ENCODE measurements around the gene TEX52.

TEX52 gene

DNA sequence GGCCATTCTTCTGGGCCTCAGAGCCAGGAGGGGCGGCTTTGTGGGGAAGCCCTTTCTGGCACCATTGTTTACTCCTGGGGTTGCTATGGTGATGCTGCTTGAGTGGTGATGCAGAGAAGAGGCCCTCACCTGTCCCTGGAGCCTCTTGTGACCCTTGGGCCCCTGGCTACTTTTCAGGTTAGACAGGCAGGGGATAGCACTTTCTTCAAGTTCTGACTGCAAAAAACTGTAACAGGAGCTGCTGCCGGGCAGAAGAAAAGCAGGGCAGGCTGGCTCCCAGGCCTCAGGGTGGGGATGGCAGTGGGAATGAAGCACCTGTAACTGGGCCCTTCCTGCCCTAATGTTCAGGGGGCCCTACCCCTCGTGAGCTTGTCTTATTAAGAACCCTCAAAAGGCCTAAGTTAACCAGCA lies at the start of gene TEX52:
Gene TEX52 (minus strand): TSS at position 19 of the 411 bp plus-strand sequence. CDS start 13 bp downstream, at position 6.
- DNase-seq (ENCODE audit: extremely low read depth, low read depth) = no peak
- TF ChIP-seq CTCF (IDR thresholded peaks at IDR 0.05; ENCODE audit: low read depth, low read length) = no peak

DNA sequence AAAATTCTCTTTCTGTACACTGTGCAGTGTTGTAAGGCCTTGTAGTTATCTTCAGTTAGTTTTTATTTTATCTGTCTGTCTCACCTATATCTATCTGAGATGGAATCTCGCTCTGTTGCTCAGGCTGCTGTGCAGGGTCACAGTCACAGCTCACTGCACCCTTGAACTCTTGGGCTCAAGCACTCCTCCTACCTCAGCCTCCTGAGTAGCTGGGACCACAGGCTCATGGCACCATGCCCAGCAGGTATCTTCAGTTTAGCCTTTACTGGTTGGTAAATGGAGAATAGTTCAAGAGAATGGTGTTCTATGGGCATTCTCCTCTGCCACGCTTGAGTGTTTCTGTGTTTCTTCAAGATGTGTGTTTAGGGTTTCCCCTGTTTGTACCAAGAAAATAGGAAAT lies 47.4 kb upstream of the TEX52 start:
- no peak for TF ChIP-seq CTCF (IDR thresholded peaks at IDR 0.05; ENCODE audit: low read depth, low read length)
- DNase-seq (ENCODE audit: extremely low read depth, low read depth) = no peak

GRCh38 chr12:2902272-2902880 lies 45.5 kb upstream of the TEX52 start:
- no peak for DNase-seq (ENCODE audit: extremely low read depth, low read depth)
- TF ChIP-seq CTCF (IDR thresholded peaks at IDR 0.05; ENCODE audit: low read depth, low read length) = no peak

DNA sequence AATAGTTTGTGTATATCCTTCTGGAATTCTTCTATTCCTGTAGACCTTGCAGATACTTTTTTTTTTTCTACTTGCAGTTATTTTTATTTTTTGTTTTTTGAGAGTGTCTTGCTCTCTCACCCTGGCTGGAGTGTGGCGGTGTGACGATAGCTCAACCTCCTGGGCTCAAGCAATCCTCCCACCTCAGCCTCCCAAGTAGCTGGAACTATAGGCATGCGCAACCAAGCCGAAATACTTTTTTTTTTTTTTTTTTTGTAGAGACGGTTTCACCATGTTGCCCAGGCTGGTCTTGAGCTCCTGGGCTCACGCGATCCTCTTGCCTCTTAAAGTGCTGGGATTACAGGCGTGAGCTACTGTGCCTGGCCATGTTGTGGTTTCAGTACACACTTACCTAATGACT lies 43.8 kb upstream of the TEX52 start:
- no peak for DNase-seq (ENCODE audit: extremely low read depth, low read depth)
- TF ChIP-seq CTCF (IDR thresholded peaks at IDR 0.05; ENCODE audit: low read depth, low read length) = no peak

DNA sequence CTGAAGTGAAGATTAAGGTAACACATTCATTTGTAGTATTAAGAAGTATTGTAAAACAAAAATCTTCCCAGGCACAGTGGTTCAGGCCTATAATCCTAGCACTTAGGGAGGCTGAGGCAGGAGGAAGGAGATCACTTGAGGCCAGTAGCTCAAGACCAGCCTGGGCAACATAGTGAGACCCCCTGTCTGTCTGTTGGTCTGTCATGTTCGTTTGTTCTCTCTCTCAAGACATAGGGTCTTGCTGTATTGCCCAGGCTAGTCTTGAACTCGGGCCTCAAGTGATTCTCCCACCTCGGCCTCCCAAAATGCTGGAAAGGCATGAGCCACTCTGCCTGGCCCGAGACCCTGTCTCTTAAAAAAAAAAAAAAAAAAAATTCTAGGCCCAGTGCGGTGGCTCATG lies 40.6 kb upstream of the TEX52 start:
- TF ChIP-seq CTCF (IDR thresholded peaks at IDR 0.05; ENCODE audit: low read depth, low read length) = no peak

DNA sequence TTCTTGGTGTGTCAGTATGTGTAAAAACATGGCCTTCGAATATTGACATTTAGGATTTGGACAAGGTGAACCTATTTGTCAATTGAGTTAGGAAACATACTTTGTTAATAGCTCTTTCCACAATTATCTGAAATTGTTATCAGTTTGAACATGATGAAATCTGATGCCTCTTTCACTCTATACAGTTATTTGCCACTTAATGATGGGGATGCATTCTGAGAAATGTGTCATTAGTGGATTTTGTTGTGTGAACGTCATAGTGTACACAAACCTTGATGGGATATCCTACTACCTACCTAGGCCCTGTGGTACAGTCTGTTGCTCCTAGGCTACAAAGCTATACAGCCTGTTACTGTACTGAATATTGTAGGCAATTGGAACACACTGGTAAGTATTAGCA lies 38.7 kb upstream of the TEX52 start:
- TF ChIP-seq CTCF (IDR thresholded peaks at IDR 0.05; ENCODE audit: low read depth, low read length) = no peak

More for the DNA sequence above, 40.6 kb upstream of the TEX52 start:
- no peak for DNase-seq (ENCODE audit: extremely low read depth, low read depth)

DNA sequence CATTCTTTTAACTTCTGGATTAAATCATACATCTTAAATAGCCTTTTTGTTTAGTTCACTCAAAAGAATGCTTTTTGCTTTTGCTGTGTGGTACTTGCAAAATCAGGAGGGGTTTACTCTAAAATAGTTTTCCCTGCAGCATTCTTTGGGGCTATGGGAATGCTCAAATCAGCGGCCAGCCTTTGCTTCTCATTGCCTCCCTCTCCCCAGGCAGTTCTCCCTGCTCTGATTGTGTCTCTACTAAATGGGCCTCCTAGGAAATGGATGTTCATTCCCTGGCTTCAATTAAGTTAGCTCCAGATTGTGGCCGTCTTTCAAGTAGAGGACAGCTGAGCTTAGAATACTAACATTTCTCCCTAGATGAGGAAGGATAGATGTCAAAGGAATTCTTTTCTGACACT lies 38.2 kb upstream of the TEX52 start:
- no peak for TF ChIP-seq CTCF (IDR thresholded peaks at IDR 0.05; ENCODE audit: low read depth, low read length)
- no peak for DNase-seq (ENCODE audit: extremely low read depth, low read depth)

More for the DNA sequence above, 38.7 kb upstream of the TEX52 start:
- no peak for DNase-seq (ENCODE audit: extremely low read depth, low read depth)
